SK-N-SH treated with all-trans-retinoic acid at 6 μM for 48 hours (cell line): Measurements from ENCODE around the gene SIRPB1.
"Not testable (repeated sequence)": the region's sequence is repeated elsewhere in the genome, so short reads cannot be mapped to it uniquely, and the experiment has no call there.

Experiments
- ATAC-seq: fragments of 200-7000 bp; cut with Tn5 transposase; 3 replicates; pipeline ENCODE4 v1.9.1; 2020; ENCODE audit warnings: mild to moderate bottlenecking, moderate library complexity
- ARNTL ChIP-seq: fragments of 450-650 bp; formaldehyde crosslinking; IDR thresholded peaks from 2 replicates; pipeline ENCODE4 v1.5.0; 2020; ENCODE audit warnings: low read depth, mild to moderate bottlenecking, moderate library complexity, borderline replicate concordance
- BACH2 ChIP-seq: fragments of 250-450 bp; sonication (Bioruptor Pico); IDR thresholded peaks from 2 replicates; pipeline ENCODE4 v1.9.0; 2021; ENCODE audit warnings: mild to moderate bottlenecking, borderline replicate concordance
- CREB5 ChIP-seq: fragments of 250-450 bp; sonication (Bioruptor Pico); IDR thresholded peaks from 2 replicates; pipeline ENCODE4 v1.5.1; 2020; ENCODE audit warnings: low read depth, mild to moderate bottlenecking, moderate library complexity
- CSDC2 ChIP-seq: fragments of 250-450 bp; sonication (Bioruptor Pico); IDR thresholded peaks from 2 replicates; pipeline ENCODE4 v1.5.0; 2020; ENCODE audit warnings: mild to moderate bottlenecking, moderate library complexity
- CSRNP3 ChIP-seq: fragments of 250-450 bp; sonication (Bioruptor Pico); IDR thresholded peaks from 2 replicates; pipeline ENCODE4 v1.5.1; 2021; ENCODE audit warnings: mild to moderate bottlenecking, moderate library complexity
- ESRRG ChIP-seq: fragments of 250-450 bp; sonication (Bioruptor Pico); IDR thresholded peaks from 2 replicates; pipeline ENCODE4 v1.6.1; 2021; ENCODE audit warnings: mild to moderate bottlenecking
- GLIS3 ChIP-seq: fragments of 250-450 bp; sonication (Bioruptor Pico); IDR thresholded peaks from 2 replicates; pipeline ENCODE4 v1.5.0; 2020; ENCODE audit warnings: mild to moderate bottlenecking, moderate library complexity
- ISL1 ChIP-seq: fragments of 250-450 bp; sonication (Bioruptor Pico); IDR thresholded peaks from 2 replicates; pipeline ENCODE4 v2.1.2; 2022; ENCODE audit warnings: mild to moderate bottlenecking, moderate library complexity
- PATZ1 ChIP-seq: fragments of 250-450 bp; sonication (Bioruptor Pico); IDR thresholded peaks from 2 replicates; pipeline ENCODE4 v1.8.0; 2020; ENCODE audit warnings: mild to moderate bottlenecking, moderate library complexity, borderline replicate concordance
- POU6F1 ChIP-seq: fragments of 250-450 bp; sonication (Bioruptor Pico); IDR thresholded peaks from 2 replicates; pipeline ENCODE4 v1.8.0; 2021; ENCODE audit warnings: low read depth, mild to moderate bottlenecking, moderate library complexity, borderline replicate concordance
- PPARA ChIP-seq: fragments of 250-450 bp; sonication (Bioruptor Pico); IDR thresholded peaks from 2 replicates; pipeline ENCODE4 v1.5.0; 2020; ENCODE audit warnings: mild to moderate bottlenecking, borderline replicate concordance
- SNAI2 ChIP-seq: fragments of 250-450 bp; sonication (Bioruptor Pico); IDR thresholded peaks from 2 replicates; pipeline ENCODE4 v1.5.0; 2020; ENCODE audit warnings: mild to moderate bottlenecking, moderate library complexity
- TCF4 ChIP-seq: fragments of 250-450 bp; sonication (Bioruptor Pico); IDR thresholded peaks from 2 replicates; pipeline ENCODE4 v1.8.0; 2021; ENCODE audit warnings: mild to moderate bottlenecking, moderate library complexity, borderline replicate concordance
- TOX ChIP-seq: fragments of 250-450 bp; sonication (Bioruptor Pico); IDR thresholded peaks from 2 replicates; pipeline ENCODE4 v1.8.0; 2021; ENCODE audit warnings: mild to moderate bottlenecking, moderate library complexity, borderline replicate concordance
- TSHZ2 ChIP-seq: fragments of 250-450 bp; sonication (Bioruptor Pico); IDR thresholded peaks from 2 replicates; pipeline ENCODE4 v1.5.0; 2020; ENCODE audit warnings: mild to moderate bottlenecking, moderate library complexity
- ZC3H10 ChIP-seq: fragments of 250-450 bp; sonication (Bioruptor Pico); IDR thresholded peaks from 2 replicates; pipeline ENCODE4 v1.5.1; 2021; ENCODE audit warnings: mild to moderate bottlenecking, moderate library complexity
- ZFP3 ChIP-seq: fragments of 250-450 bp; sonication (Bioruptor Pico); IDR thresholded peaks from 2 replicates; pipeline ENCODE4 v1.5.0; 2020; ENCODE audit warnings: mild to moderate bottlenecking, moderate library complexity
- ZFP30 ChIP-seq: fragments of 450-650 bp; formaldehyde crosslinking; IDR thresholded peaks from 2 replicates; pipeline ENCODE4 v1.5.0; 2022; ENCODE audit warnings: mild to moderate bottlenecking, moderate library complexity
- ZNF565 ChIP-seq: fragments of 450-650 bp; formaldehyde crosslinking; conservative IDR thresholded peaks from 2 replicates; pipeline ENCODE4 v1.5.0; 2020; ENCODE audit warnings: low read depth, mild to moderate bottlenecking, moderate library complexity
- ZNF70 ChIP-seq: fragments of 450-650 bp; formaldehyde crosslinking; IDR thresholded peaks from 2 replicates; pipeline ENCODE4 v1.5.0; 2020; ENCODE audit warnings: mild to moderate bottlenecking, moderate library complexity
- ZNF8 ChIP-seq: fragments of 450-650 bp; formaldehyde crosslinking; IDR thresholded peaks from 2 replicates; pipeline ENCODE4 v1.5.0; 2020; ENCODE audit warnings: mild to moderate bottlenecking, moderate library complexity

SIRPB1 gene

GRCh38 chr20:1621316-1621715, 1.5 kb upstream of the SIRPB1 start:
- ATAC-seq, result no peak

GRCh38 chr20:1618954-1619540, 762 bp downstream of the SIRPB1 start:
- no peak for ATAC-seq

More at GRCh38 chr20:1621316-1621715, 1.5 kb upstream of the SIRPB1 start:
- TF ChIP-seq ZFP3 (no peak), ISL1 (CRISPR knock-in tag) (no peak), TOX (no peak), PATZ1 (CRISPR knock-in tag) (no peak), CSDC2 (CRISPR knock-in tag) (no peak), GLIS3 (CRISPR knock-in tag) (no peak), TSHZ2 (no peak), ZFP30 (CRISPR knock-in tag) (no peak), PPARA (CRISPR knock-in tag) (no peak)

GRCh38 chr20:1618479-1618878, 1.3 kb downstream of the SIRPB1 start:
- no peak for TF ChIP-seq ZNF8
- no peak for TF ChIP-seq ARNTL (CRISPR knock-in tag)
- TF ChIP-seq SNAI2 (CRISPR knock-in tag), result no peak
- no peak for TF ChIP-seq ZC3H10 (CRISPR knock-in tag)
- no peak for TF ChIP-seq BACH2 (CRISPR knock-in tag)
- TF ChIP-seq CSRNP3 (CRISPR knock-in tag), result no peak
- ATAC-seq, result no peak

More at GRCh38 chr20:1618954-1619540, 762 bp downstream of the SIRPB1 start:
- TF ChIP-seq ZFP30 (CRISPR knock-in tag), result no peak
- TF ChIP-seq, all 23 proteins: peak for 0

GRCh38 chr20:1616858-1617434, 2.9 kb downstream of the SIRPB1 start:
- ATAC-seq, result no peak
- TF ChIP-seq ZNF70 (no peak), CSRNP3 (CRISPR knock-in tag) (peak; percentile 88), SNAI2 (CRISPR knock-in tag) (0 out of 2 replicates have a peak, but pooled peaks have one; percentile 72), CREB5 (CRISPR knock-in tag) (peak; percentile 91), TOX (no peak), PPARA (CRISPR knock-in tag) (no peak), TSHZ2 (peak; percentile 88), ESRRG (CRISPR knock-in tag) (peak; percentile 86), POU6F1 (CRISPR knock-in tag) (peak; percentile 79; the same call in 1 of the 2 replicates), ISL1 (CRISPR knock-in tag) (peak; percentile 95), ZNF565 (CRISPR knock-in tag) (no peak), TCF4 (peak; percentile 79), CSDC2 (CRISPR knock-in tag) (peak; percentile 46; the same call in 1 of the 2 replicates), GLIS3 (CRISPR knock-in tag) (peak; percentile 63; the same call in 1 of the 2 replicates), ARNTL (CRISPR knock-in tag) (no peak)

- ATAC-seq, result not testable (repeated sequence)
Measured at GRCh38 chr20:1610404-1610803, 9.4 kb downstream of the SIRPB1 start.
